Activated CD8-positive, alpha-beta memory T cell treated with anti-CD3 and anti-CD28 coated beads for 36 hours (primary cell): Measurements from ENCODE around the gene MACROH2A1. TPM values are rescaled to one million over a fixed set of nuclear protein-coding genes. Genes with fewer than 3 reads are reported as not detected.
"Not testable (repeated sequence)": the region's sequence is repeated elsewhere in the genome, so short reads cannot be mapped to it uniquely, and the experiment has no call there.

Experiments
- CTCF ChIA-PET: fragments of 350-600 bp; sonication (Branson Sonifier 250); formaldehyde crosslinking; loops from one replicate; lab custom pipeline; 2021; ENCODE audit warnings: antibody characterized with exemption; lab: Charles Lee
- POLR2A ChIA-PET: fragments of 350-600 bp; sonication (Branson Sonifier 250); formaldehyde crosslinking; loops from one replicate; lab custom pipeline; 2021; ENCODE audit warnings: antibody characterized with exemption; lab: Charles Lee
- total RNA-seq, 2 experiments: library from RNA; stranded (reverse); gene quantifications; one replicate each; pipeline ENCODE4 v1.2.3, GENCODE V29; 2021

MACROH2A1 gene
- total RNA-seq, 2 experiments from 2014 or later = 198 to 201 TPM

DNA sequence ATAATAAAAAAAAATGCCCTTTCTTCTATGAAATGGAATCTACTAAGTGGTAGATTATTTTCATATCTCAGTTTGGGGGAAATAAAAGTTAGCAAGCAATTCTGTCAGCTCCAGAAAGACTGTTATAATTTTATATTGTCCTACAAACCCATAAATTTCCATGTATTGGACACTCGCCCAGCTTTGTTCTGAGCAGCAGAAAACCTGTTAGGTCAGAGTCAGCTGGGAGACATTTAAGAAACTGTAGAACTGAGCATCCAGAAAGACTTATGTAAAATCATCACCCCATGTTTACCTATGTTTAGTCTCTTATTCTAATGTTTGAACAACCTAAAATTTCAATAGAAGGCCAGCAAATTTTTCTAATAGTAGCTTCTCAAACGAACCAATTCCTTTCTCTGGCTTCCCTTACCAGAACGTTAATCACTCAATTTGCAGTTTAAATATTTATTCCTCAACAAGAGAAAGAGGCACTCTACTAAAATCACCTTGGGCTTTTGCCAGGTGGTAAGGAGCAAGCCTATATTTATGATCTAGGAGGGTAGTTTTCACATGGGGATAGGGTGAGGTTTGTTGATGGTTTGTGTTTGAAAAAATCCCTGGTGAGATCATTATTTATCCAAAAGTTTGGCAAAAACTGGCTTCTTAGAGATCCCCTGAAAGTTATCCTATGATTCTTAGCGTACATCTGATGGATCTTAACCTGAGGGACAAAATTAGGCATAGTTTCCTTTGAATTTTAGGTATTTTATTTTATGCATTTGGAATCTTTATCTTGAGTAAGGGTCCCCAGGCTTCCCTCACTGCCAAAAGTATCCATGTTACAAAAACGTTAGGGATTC lies 34.4 kb downstream of the MACROH2A1 start:
- ChIA-PET POLR2A (no interaction called here), CTCF (no interaction called here)

GRCh38 chr5:135363342-135363741 lies 35.7 kb downstream of the MACROH2A1 start:
- POLR2A ChIA-PET, CTCF ChIA-PET: not testable (repeated sequence)

DNA sequence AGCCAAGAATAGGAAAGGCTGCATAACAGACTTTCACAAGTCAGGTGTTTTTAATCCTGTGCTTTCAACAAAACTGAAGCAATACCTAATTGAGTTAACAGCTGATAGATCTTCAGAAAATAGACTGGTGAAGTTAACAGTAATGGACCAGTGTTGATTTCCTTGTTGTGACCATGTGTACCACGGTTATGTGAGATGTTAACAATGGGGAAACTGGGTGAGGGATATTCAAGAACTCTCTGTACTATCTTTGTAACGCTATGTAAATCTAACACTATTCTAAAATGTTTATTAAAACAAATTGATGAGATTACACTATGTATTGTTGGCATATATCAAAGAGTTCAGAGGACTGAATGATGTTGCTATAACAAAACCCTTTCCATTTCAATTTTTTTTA lies 36.9 kb downstream of the MACROH2A1 start:
- ChIA-PET CTCF (no interaction called here), POLR2A (no interaction called here)

GRCh38 chr5:135360278-135361274 lies 38.5 kb downstream of the MACROH2A1 start:
- ChIA-PET POLR2A (no interaction called here), CTCF (no interaction called here)

- ChIA-PET CTCF (no interaction called here), POLR2A (no interaction called here)
These were observed 39.5 kb downstream of the MACROH2A1 start for GRCh38 chr5:135359374-135360165.

GRCh38 chr5:135357685-135358084 lies 41.3 kb downstream of the MACROH2A1 start:
- ChIA-PET CTCF (no interaction called here), POLR2A (no interaction called here)

DNA sequence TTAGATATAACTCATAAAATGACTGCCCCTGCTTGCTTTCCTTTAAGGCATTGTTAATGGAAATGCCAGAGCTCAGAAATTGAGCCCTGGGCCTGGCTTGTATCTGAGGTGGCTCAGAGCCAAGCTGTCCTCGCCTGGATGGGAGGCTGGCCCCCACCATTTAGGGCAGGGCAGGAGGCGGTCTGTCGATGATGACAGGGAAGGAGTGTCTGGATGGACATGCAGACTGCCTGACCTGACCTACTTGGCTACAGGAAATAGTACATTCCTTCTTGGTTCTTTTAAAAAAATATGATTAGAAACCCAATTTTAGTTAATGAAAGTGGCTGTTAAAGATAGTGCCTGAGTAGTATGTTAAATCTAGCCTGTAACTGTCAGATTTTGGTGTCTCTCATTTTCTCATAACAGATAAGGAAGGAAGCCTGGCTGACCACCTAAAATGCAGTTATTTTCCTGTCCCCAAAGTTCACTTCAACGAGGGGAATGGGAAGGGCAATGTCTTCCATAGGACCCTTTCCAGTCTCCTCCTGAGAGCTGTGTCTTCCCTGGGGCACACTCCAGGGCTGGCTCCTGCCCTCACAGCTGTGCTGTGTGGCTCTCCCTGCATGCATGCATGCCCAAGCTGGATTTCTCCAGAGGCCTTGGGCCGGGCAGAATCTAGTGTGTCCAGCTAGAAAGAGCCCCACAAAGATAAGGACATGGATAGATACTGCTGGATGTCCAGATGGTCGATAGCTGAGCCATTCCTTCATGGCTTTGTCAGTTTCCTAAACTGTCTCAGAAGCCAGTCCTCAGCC lies 42.3 kb downstream of the MACROH2A1 start:
- ChIA-PET POLR2A (no interaction called here), CTCF (no interaction called here)

- CTCF ChIA-PET = no interaction called here
- POLR2A ChIA-PET = no interaction called here
These were observed 43.9 kb downstream of the MACROH2A1 start for GRCh38 chr5:135355169-135355568.

DNA sequence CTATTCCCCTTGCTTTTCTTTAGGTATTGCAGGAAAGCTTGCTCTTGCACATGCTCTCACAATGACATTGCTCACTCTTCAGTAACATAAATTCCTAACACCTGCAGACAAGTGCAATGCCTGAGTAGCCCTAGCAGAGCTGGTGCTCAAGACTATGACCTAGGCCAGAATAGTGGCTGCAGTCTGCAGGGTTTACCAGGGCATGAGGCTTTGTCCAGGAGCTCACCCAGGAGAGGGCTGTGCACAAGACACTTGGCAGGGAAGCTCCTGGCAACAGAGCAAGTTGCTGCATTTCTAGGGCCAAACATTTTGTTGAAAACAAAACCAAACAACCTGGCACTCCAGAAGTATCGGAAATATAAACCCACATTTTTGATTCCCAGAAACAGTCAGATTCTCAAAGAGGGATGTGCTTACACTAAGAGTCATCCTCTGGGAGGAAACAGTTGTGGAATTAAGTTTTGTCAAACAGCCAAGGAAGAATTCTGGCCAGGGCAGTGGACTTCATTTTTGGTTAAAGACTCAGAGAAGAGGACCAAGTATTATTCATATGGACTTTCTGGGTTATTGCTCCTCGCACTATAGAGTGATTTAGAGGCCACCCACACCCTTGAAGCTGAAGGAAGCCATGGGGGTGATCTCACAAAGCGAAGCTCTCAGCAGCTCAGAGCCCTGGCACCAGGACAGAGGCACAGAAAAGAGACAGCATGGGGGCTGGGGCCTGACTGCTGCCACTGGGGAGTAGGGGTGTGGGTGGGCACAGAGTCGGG lies 44.9 kb downstream of the MACROH2A1 start:
- POLR2A ChIA-PET = no interaction called here
- CTCF ChIA-PET = no interaction called here

- ChIA-PET POLR2A (no interaction called here), CTCF (no interaction called here)
These were observed 48.5 kb downstream of the MACROH2A1 start for GRCh38 chr5:135350536-135350935.

- ChIA-PET CTCF (no interaction called here), POLR2A (no interaction called here)
These were observed 49.1 kb downstream of the MACROH2A1 start for GRCh38 chr5:135349886-135350285.

DNA sequence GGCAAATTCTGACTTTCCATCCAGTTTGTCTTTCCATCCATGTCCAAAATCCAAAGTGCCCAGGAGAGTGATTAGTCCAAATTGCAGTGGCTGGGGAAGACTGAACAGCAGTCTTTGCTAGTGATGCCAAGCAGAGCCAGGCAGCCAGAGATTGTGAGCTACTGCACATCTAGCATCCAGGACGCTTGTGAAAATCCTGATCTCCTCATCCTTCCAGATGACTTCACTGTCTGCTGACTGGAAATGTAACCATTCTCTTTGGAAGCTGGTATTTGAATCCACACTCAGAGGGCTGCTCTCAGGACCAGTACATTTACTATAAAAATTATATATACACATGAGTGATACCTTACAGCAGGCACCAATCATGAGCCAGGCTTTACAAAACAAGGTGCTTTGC lies 49.6 kb downstream of the MACROH2A1 start:
- POLR2A ChIA-PET = no interaction called here
- CTCF ChIA-PET = no interaction called here

GRCh38 chr5:135348918-135349317 lies 50.1 kb downstream of the MACROH2A1 start:
- ChIA-PET CTCF (no interaction called here), POLR2A (no interaction called here)

- ChIA-PET POLR2A (no interaction called here), CTCF (no interaction called here)
These were observed 51.6 kb downstream of the MACROH2A1 start for GRCh38 chr5:135347392-135347791.

DNA sequence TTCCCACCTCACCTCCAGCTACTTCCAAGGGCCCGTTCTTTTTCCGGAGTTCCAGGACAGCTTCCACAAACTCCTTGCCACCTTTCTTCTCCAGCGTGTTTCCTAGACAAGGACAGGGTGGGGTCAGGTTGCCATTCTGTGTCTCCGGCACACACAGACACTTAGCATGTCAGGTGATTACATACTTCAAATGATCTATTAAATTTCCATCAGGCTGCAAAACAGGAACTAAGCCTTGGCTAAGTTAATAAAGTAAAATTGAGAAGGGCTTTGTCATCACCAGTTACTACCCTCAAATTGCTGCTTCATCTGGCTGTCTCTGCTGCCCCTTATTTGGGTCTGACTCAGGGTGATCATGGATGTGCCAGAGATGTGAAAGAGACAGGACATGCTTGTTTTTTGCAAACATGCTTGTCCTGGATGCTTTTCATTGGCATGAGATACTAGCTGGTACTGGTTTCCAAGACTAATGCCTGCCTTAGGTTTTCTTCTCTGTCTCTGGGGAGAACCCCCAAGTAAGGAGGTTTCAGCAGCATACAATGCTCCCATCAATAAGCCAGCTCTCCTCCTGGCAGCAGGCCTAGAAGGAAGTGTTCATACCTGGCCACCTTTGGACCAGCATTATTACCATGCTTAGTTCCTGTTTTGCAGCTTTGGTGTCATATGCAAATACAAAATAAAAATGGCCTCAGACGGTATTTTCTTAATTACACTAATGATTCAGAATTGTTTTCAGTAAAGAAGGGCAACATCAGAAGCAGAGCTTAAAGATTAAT lies 52.9 kb downstream of the MACROH2A1 start:
- CTCF ChIA-PET = no interaction called here
- POLR2A ChIA-PET = no interaction called here

DNA sequence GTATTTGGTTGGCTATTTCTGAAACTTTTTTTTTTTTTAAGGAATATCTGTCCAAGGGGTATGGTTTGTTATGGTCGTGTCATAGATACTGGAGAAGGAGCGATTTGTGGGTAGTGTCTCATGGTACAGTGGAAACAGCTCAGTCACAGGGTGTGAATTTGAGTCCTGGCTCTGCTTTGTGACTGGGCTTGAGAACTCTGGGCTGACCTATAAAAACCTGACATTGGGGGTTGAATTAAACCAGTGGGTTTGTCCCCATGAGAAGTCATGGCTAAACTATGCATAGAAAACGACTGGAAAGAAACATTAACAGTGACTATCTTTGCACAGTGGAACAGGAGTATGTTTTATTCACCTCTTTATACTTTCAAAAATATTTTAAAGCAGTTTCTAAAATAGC lies 54.7 kb downstream of the MACROH2A1 start:
- CTCF ChIA-PET = no interaction called here
- POLR2A ChIA-PET = no interaction called here

GRCh38 chr5:135343413-135343812 lies 55.6 kb downstream of the MACROH2A1 start:
- ChIA-PET CTCF (no interaction called here), POLR2A (no interaction called here)

GRCh38 chr5:135342551-135342875 lies 56.5 kb downstream of the MACROH2A1 start:
- POLR2A ChIA-PET = no interaction called here
- CTCF ChIA-PET = no interaction called here
